Measurements from ENCODE around the gene PTGES2. TPM values are rescaled to one million over a fixed set of nuclear protein-coding genes. Genes with fewer than 3 reads are reported as not detected.

PTGES2 gene
- total and polyA plus RNA-seq, 2 experiments from 2014 or later = 59.7 to 124 TPM

- no peak for TF ChIP-seq ZNF462 (CRISPR knock-in tag; IDR thresholded peaks at IDR 0.05)
Measured at GRCh38 chr9:128168731-128169308, 41.3 kb upstream of the PTGES2 start (continued).

- Mint-ChIP-seq H3K4me3 (no peak overlapping the region), H3K9me3 (no peaks in the 10 kb centered on the region), H3K4me1 (no peaks in the 10 kb centered on the region; the same call in 2 of the 3 replicates), H3K27ac (no peak overlapping the region), H3K27me3 (ENCODE audit: insufficient read depth, low read depth, poor library complexity) (peaks cover 6% of the 10 kb centered on the region), H3K36me3 (ENCODE audit: low read depth) (peaks cover 46% of the 10 kb centered on the region)
- ATAC-seq = no peak
- Histone ChIP-seq H3K4me1 (ENCODE audit: insufficient read depth) (no peaks in the 10 kb centered on the region), H3K4me3 (no peak overlapping the region), H3K27ac (ENCODE audit: low read depth) (no peak overlapping the region), H3K4me2 (no peak overlapping the region), H3F3A (replicated peaks; ENCODE audit: low read depth) (0 out of 2 replicates have a peak, but pooled peaks cover 3% of the 10 kb centered on the region), H4K20me1 (replicated peaks; ENCODE audit: insufficient read depth) (0 out of 2 replicates have a peak, but pooled peaks cover 7% of the 10 kb centered on the region), H3K9me2 (ENCODE audit: insufficient read depth) (no peaks in the 10 kb centered on the region), H2AFZ (no peak overlapping the region), H3K79me2 (replicated peaks; ENCODE audit: insufficient read depth) (no peaks in the 10 kb centered on the region), H3K27me3 (ENCODE audit: insufficient read depth) (no peaks in the 10 kb centered on the region), H3K36me3 (ENCODE audit: insufficient read depth) (0 out of 2 replicates have a peak, but pooled peaks cover 8% of the 10 kb centered on the region)
- DNase-seq (ENCODE audit: low spot score) = no peak
- TF ChIP-seq STAT1 (IDR thresholded peaks at IDR 0.05; ENCODE audit: unreplicated experiment) (no peak), EZH2phosphoT487 (IDR thresholded peaks at IDR 0.05; ENCODE audit: unreplicated experiment) (no peak), ZNF462 (CRISPR knock-in tag; IDR thresholded peaks at IDR 0.05) (no peak), EZH2 (IDR thresholded peaks at IDR 0.05; ENCODE audit: low read depth, unreplicated experiment) (no peak), POLR2AphosphoS5 (IDR thresholded peaks at IDR 0.05; ENCODE audit: low read depth) (no peak), JUNB (IDR thresholded peaks at IDR 0.05; ENCODE audit: unreplicated experiment) (no peak), CREB1 (CRISPR knock-in tag; IDR thresholded peaks at IDR 0.05; ENCODE audit: low read depth) (no peak)
Measured at GRCh38 chr9:128167209-128167608, 39.7 kb upstream of the PTGES2 start.

Measured in GM23338 (cell line).